ENCODE results near the gene ZNF236. TPM values are rescaled to one million over a fixed set of nuclear protein-coding genes. Genes with fewer than 3 reads are reported as not detected.
A peak's percentile ranks its signal among the peaks of the same experiment; 100 is the strongest.

ZNF236 gene
- total RNA-seq, 1 experiment from 2014 or later: 7.7 TPM

DNA sequence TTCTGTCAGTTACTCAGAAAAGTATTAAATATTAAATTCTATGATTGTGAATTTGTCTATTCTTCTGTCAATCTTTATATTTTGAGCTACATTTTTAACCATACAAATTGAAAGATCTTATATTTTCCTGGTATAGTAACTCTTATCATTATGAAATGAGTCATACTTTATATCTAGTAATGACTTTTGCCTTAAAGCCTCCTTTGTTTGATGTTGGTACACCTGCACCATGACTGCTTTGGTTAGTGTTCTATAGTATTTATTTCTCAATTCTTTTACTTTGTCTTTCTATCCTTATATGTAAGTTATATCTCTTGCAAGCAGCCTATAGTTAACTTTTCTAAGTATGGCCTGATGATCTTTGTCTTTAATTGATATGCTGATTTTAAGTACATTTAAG is 13.0 kb downstream of the ZNF236 start:
- no peaks in the 10 kb centered on the region for H3K36me3 ChIP-seq
- no peak overlapping the region for H3K27ac ChIP-seq
- H3K4me3 ChIP-seq: no peak overlapping the region
- no peaks in the 10 kb centered on the region for H3K27me3 ChIP-seq
- no peaks in the 10 kb centered on the region; the same call in 1 of the 2 replicates for H3K4me1 ChIP-seq
- H3K9me3 ChIP-seq (replicated peaks): no peaks in the 10 kb centered on the region
- DNase-seq: no peak

- no peak overlapping the region for H3K4me3 ChIP-seq
- H3K9me3 ChIP-seq (replicated peaks): no peaks in the 10 kb centered on the region
- no peaks in the 10 kb centered on the region for H3K27me3 ChIP-seq
- H3K36me3 ChIP-seq: no peaks in the 10 kb centered on the region
- H3K27ac ChIP-seq: no peak overlapping the region
- no peak for DNase-seq
- H3K4me1 ChIP-seq: no peaks in the 10 kb centered on the region; the same call in 1 of the 2 replicates
Measured at GRCh38 chr18:76837071-76837470, 14.7 kb downstream of the ZNF236 start.

- Histone ChIP-seq H3K27ac (no peak overlapping the region), H3K36me3 (no peaks in the 10 kb centered on the region), H3K9me3 (replicated peaks) (no peaks in the 10 kb centered on the region), H3K4me1 (no peaks in the 10 kb centered on the region; the same call in 1 of the 2 replicates), H3K4me3 (no peak overlapping the region), H3K27me3 (no peaks in the 10 kb centered on the region)
- no peak for DNase-seq
Measured at GRCh38 chr18:76838182-76838581, 15.8 kb downstream of the ZNF236 start.

GRCh38 chr18:76839086-76839794 is 16.9 kb downstream of the ZNF236 start:
- H3K36me3 ChIP-seq: no peaks in the 10 kb centered on the region
- H3K9me3 ChIP-seq (replicated peaks): no peaks in the 10 kb centered on the region
- no peaks in the 10 kb centered on the region; the same call in 1 of the 2 replicates for H3K4me1 ChIP-seq
- H3K27ac ChIP-seq: no peak overlapping the region
- no peak overlapping the region for H3K4me3 ChIP-seq
- no peak for DNase-seq
- H3K27me3 ChIP-seq: no peaks in the 10 kb centered on the region

GRCh38 chr18:76842837-76843530 is 20.6 kb downstream of the ZNF236 start:
- Histone ChIP-seq H3K4me1 (no peaks in the 10 kb centered on the region; the same call in 1 of the 2 replicates), H3K36me3 (no peaks in the 10 kb centered on the region)

GRCh38 chr18:76844144-76844543 is 21.8 kb downstream of the ZNF236 start:
- Histone ChIP-seq H3K27me3 (no peaks in the 10 kb centered on the region), H3K27ac (no peak overlapping the region), H3K9me3 (replicated peaks) (no peaks in the 10 kb centered on the region), H3K36me3 (no peaks in the 10 kb centered on the region), H3K4me1 (no peaks in the 10 kb centered on the region), H3K4me3 (no peak overlapping the region)
- no peak for DNase-seq

More at GRCh38 chr18:76842837-76843530, 20.6 kb downstream of the ZNF236 start:
- no peak overlapping the region for H3K4me3 ChIP-seq
- no peaks in the 10 kb centered on the region for H3K27me3 ChIP-seq
- no peak overlapping the region for H3K27ac ChIP-seq
- DNase-seq: no peak
- no peaks in the 10 kb centered on the region for H3K9me3 ChIP-seq (replicated peaks)

- H3K9me3 ChIP-seq (replicated peaks): no peaks in the 10 kb centered on the region
- no peak for DNase-seq
- no peaks in the 10 kb centered on the region for H3K4me1 ChIP-seq
- H3K36me3 ChIP-seq: no peaks in the 10 kb centered on the region
- no peaks in the 10 kb centered on the region for H3K27me3 ChIP-seq
- H3K27ac ChIP-seq: no peak overlapping the region
- H3K4me3 ChIP-seq: no peak overlapping the region
Measured at GRCh38 chr18:76844742-76845477, 22.6 kb downstream of the ZNF236 start.

GRCh38 chr18:76846217-76846616 is 23.9 kb downstream of the ZNF236 start:
- Histone ChIP-seq H3K36me3 (no peaks in the 10 kb centered on the region), H3K4me3 (no peak overlapping the region), H3K4me1 (no peaks in the 10 kb centered on the region), H3K27ac (no peak overlapping the region), H3K27me3 (no peaks in the 10 kb centered on the region), H3K9me3 (replicated peaks) (no peaks in the 10 kb centered on the region)
- DNase-seq: no peak

GRCh38 chr18:76847916-76848315 is 25.6 kb downstream of the ZNF236 start:
- H3K27me3 ChIP-seq: no peaks in the 10 kb centered on the region
- H3K9me3 ChIP-seq (replicated peaks): no peaks in the 10 kb centered on the region
- no peak overlapping the region for H3K4me3 ChIP-seq
- no peaks in the 10 kb centered on the region for H3K4me1 ChIP-seq
- H3K27ac ChIP-seq: no peak overlapping the region
- DNase-seq: peak in 1 of 2 experiments; percentile 27
- H3K36me3 ChIP-seq: no peaks in the 10 kb centered on the region

GRCh38 chr18:76850112-76850511 is 27.8 kb downstream of the ZNF236 start:
- Histone ChIP-seq H3K27me3 (no peaks in the 10 kb centered on the region), H3K4me1 (no peaks in the 10 kb centered on the region), H3K4me3 (no peak overlapping the region), H3K9me3 (replicated peaks) (no peaks in the 10 kb centered on the region), H3K36me3 (no peaks in the 10 kb centered on the region), H3K27ac (no peak overlapping the region)
- DNase-seq: no peak

DNA sequence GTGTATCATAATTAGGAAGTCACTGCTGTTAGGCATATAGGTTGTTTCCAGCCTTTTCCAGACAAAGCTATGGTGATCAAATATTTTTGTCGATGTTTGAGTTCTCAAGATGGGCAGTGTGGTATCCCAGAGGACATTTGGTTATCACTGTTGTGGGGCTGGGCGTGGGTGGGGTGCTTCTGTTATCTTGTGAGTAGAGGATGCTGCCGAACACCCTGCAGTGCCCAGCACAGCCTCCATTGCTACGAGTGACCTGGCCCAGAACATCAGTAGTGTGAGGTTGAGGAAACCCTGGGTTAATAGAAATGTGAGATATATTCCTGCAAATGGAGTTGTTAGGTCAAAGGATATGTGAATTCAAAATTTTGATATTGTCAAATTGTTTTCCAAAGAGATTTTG is 33.2 kb downstream of the ZNF236 start:
- Histone ChIP-seq H3K4me1 (no peaks in the 10 kb centered on the region), H3K9me3 (replicated peaks) (no peaks in the 10 kb centered on the region), H3K4me3 (no peak overlapping the region), H3K27me3 (no peaks in the 10 kb centered on the region), H3K36me3 (no peaks in the 10 kb centered on the region), H3K27ac (no peak overlapping the region)
- no peak for DNase-seq

GRCh38 chr18:76857476-76857875 is 35.1 kb downstream of the ZNF236 start:
- no peak overlapping the region for H3K27ac ChIP-seq
- no peaks in the 10 kb centered on the region for H3K27me3 ChIP-seq
- H3K36me3 ChIP-seq: no peaks in the 10 kb centered on the region
- no peak overlapping the region for H3K4me3 ChIP-seq
- no peaks in the 10 kb centered on the region for H3K9me3 ChIP-seq (replicated peaks)
- no peaks in the 10 kb centered on the region for H3K4me1 ChIP-seq
- no peak for DNase-seq

- H3K9me3 ChIP-seq (replicated peaks): no peaks in the 10 kb centered on the region
- H3K27ac ChIP-seq: no peak overlapping the region
- H3K4me3 ChIP-seq: no peak overlapping the region
- DNase-seq: no peak
- no peaks in the 10 kb centered on the region for H3K36me3 ChIP-seq
- no peaks in the 10 kb centered on the region for H3K4me1 ChIP-seq
- H3K27me3 ChIP-seq: no peaks in the 10 kb centered on the region
Measured at GRCh38 chr18:76859474-76860339, 37.4 kb downstream of the ZNF236 start.

DNA sequence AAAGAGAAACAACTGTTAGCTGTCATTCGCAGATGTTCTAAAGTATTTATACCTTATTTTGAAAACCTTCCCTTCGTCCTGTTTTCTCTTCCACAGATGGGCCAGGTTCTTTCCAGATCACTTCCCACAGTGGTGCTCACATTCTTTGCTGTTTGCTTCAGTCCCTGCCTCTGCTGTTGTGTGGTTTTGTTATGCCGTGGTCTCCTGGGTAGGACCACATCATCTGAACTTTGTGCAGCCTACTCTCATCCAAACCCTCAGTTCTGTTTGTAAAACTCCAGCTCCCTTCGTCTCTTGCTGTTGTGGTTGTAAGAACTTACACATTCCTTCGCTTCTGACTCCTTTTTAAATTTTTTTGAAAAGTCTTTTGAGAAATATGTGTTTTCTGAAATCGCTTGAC is 38.1 kb downstream of the ZNF236 start:
- Histone ChIP-seq H3K4me1 (no peaks in the 10 kb centered on the region), H3K36me3 (no peaks in the 10 kb centered on the region), H3K27ac (no peak overlapping the region), H3K27me3 (no peaks in the 10 kb centered on the region), H3K9me3 (replicated peaks) (no peaks in the 10 kb centered on the region), H3K4me3 (no peak overlapping the region)
- no peak for DNase-seq

All from SJCRH30 (cell line).